ENCODE results near the gene RNASE9.
A peak's percentile ranks its signal among the peaks of the same experiment; 100 is the strongest.
"Not testable (repeated sequence)": the region's sequence is repeated elsewhere in the genome, so short reads cannot be mapped to it uniquely, and the experiment has no call there.

RNASE9 gene

DNA sequence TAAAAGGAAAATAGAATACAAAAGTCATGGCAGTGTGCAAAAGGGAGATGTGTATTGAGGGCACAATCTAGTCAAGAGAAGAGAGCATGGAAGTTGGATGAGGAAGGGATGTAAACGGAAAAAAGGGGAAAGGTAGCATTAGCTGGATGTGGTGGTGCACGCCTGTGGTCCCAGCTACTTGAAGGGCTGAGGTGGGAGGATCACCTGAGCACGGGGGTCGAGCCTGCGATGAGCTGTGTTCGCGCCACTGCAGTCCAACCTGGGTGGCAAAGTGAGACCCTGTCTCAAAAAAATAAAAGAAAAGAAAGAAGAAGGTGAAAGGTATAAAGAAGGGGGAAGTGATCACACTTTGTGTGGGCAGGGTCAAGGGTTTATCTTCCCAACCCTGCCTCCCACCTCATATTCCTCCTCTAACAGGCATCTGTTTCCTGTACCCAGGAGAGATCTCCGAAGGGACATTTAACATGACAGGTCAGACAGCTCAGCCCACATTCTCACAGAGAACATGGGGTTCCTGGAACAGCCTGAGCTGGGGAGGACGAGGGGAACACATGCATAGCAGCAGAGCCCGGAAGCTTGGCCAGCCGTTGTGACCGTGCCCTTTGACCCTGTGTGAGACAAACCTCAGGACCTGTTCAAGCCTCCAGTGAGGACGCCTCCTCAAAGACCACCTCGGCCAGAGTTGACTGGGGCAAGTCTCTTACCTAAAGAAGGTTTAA, 18.1 kb upstream of the RNASE9 start:
- Histone ChIP-seq H3K4me3 (ENCODE audit: low read depth, low read length) (no peak overlapping the region), H3K36me3 (ENCODE audit: control insufficient read depth in 2 of 2, insufficient read depth in 1 of 2, low read length in 2 of 2) (no peaks in the 10 kb centered on the region), H3K9me3 (ENCODE audit: control insufficient read depth, insufficient read depth, low read depth, low read length) (no peaks in the 10 kb centered on the region), H3K27ac (ENCODE audit: extremely low read depth, low read depth, low read length) (no peak overlapping the region), H3K4me1 (ENCODE audit: control insufficient read depth, insufficient read depth, low read length) (no peaks in the 10 kb centered on the region)
- CTCF ChIA-PET = no interaction called here
- POLR2A ChIA-PET = no interaction called here
- no peak for TF ChIP-seq ZNF785 (tag by site-specific recombination; IDR thresholded peaks at IDR 0.05)
- TF ChIP-seq, protein P1, sequence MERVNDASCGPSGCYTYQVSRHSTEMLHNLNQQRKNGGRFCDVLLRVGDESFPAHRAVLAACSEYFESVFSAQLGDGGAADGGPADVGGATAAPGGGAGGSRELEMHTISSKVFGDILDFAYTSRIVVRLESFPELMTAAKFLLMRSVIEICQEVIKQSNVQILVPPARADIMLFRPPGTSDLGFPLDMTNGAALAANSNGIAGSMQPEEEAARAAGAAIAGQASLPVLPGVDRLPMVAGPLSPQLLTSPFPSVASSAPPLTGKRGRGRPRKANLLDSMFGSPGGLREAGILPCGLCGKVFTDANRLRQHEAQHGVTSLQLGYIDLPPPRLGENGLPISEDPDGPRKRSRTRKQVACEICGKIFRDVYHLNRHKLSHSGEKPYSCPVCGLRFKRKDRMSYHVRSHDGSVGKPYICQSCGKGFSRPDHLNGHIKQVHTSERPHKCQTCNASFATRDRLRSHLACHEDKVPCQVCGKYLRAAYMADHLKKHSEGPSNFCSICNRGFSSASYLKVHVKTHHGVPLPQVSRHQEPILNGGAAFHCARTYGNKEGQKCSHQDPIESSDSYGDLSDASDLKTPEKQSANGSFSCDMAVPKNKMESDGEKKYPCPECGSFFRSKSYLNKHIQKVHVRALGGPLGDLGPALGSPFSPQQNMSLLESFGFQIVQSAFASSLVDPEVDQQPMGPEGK (tag by site-specific recombination; IDR thresholded peaks at IDR 0.05) = no peak
- peak; percentile 36; the same call in 1 of the 2 replicates for TF ChIP-seq ZNF341 (tag by site-specific recombination; IDR thresholded peaks at IDR 0.05; ENCODE audit: low read depth)

DNA sequence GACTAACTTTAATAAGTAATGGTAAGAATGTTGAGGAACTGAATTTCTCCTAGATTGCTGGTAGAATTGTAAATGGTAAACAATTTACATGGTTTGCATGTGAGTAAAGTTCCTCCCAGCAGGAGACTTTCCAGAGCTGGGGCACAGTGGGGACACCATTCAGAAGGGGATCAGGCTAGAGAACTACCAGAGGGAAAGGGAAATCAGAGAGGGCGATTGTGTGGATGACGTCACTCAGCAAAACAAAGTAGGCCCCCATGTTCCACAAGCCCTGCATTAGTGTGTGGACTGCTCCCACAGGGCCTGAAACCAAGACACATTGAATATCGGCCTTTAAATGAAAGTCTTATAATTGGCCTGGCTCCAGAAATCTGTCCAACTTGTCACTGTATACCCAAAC, 17.5 kb upstream of the RNASE9 start:
- H3K27ac ChIP-seq (ENCODE audit: extremely low read depth, low read depth, low read length) = no peak overlapping the region
- TF ChIP-seq, protein P2, sequence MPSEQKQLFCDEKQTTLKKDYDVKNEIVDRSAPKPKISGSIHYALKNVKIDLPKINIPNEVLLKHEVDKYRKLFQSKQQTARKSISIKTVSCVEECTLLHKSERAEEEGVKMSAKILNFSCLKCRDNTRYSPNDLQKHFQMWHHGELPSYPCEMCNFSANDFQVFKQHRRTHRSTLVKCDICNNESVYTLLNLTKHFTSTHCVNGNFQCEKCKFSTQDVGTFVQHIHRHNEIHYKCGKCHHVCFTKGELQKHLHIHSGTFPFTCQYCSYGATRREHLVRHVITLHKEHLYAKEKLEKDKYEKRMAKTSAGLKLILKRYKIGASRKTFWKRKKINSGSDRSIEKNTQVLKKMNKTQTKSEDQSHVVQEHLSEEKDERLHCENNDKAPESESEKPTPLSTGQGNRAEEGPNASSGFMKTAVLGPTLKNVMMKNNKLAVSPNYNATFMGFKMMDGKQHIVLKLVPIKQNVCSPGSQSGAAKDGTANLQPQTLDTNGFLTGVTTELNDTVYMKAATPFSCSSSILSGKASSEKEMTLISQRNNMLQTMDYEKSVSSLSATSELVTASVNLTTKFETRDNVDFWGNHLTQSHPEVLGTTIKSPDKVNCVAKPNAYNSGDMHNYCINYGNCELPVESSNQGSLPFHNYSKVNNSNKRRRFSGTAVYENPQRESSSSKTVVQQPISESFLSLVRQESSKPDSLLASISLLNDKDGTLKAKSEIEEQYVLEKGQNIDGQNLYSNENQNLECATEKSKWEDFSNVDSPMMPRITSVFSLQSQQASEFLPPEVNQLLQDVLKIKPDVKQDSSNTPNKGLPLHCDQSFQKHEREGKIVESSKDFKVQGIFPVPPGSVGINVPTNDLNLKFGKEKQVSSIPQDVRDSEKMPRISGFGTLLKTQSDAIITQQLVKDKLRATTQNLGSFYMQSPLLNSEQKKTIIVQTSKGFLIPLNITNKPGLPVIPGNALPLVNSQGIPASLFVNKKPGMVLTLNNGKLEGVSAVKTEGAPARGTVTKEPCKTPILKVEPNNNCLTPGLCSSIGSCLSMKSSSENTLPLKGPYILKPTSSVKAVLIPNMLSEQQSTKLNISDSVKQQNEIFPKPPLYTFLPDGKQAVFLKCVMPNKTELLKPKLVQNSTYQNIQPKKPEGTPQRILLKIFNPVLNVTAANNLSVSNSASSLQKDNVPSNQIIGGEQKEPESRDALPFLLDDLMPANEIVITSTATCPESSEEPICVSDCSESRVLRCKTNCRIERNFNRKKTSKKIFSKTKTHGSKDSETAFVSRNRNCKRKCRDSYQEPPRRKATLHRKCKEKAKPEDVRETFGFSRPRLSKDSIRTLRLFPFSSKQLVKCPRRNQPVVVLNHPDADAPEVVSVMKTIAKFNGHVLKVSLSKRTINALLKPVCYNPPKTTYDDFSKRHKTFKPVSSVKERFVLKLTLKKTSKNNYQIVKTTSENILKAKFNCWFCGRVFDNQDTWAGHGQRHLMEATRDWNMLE (tag by site-specific recombination; conservative IDR thresholded peaks at IDR 0.05; ENCODE audit: low read depth) = no peak
- TF ChIP-seq BCL11A (tag by site-specific recombination; IDR thresholded peaks at IDR 0.05; ENCODE audit: low read depth) = no peak
- TF ChIP-seq ZNF133 (tag by site-specific recombination; IDR thresholded peaks at IDR 0.05) = no peak
- no peak for TF ChIP-seq ZNF423 (tag by site-specific recombination; IDR thresholded peaks at IDR 0.05)
- no peak for TF ChIP-seq ZNF600 (tag by site-specific recombination; IDR thresholded peaks at IDR 0.05)
- no peak for TF ChIP-seq HOXA7 (CRISPR knock-in tag; IDR thresholded peaks at IDR 0.05; ENCODE audit: borderline replicate concordance)
- TF ChIP-seq, protein P3, sequence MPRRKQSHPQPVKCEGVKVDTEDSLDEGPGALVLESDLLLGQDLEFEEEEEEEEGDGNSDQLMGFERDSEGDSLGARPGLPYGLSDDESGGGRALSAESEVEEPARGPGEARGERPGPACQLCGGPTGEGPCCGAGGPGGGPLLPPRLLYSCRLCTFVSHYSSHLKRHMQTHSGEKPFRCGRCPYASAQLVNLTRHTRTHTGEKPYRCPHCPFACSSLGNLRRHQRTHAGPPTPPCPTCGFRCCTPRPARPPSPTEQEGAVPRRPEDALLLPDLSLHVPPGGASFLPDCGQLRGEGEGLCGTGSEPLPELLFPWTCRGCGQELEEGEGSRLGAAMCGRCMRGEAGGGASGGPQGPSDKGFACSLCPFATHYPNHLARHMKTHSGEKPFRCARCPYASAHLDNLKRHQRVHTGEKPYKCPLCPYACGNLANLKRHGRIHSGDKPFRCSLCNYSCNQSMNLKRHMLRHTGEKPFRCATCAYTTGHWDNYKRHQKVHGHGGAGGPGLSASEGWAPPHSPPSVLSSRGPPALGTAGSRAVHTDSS (tag by site-specific recombination; IDR thresholded peaks at IDR 0.05) = no peak
- TF ChIP-seq GLIS1 (tag by site-specific recombination; IDR thresholded peaks at IDR 0.05) = no peak
- no peak for TF ChIP-seq ZFP37 (tag by site-specific recombination; IDR thresholded peaks at IDR 0.05)
- TF ChIP-seq HOXD13 (CRISPR knock-in tag; IDR thresholded peaks at IDR 0.05; ENCODE audit: borderline replicate concordance) = no peak
- TF ChIP-seq ZNF530 (tag by site-specific recombination; IDR thresholded peaks at IDR 0.05; ENCODE audit: low read depth) = no peak
- no peak for TF ChIP-seq ZNF629 (tag by site-specific recombination; IDR thresholded peaks at IDR 0.05)
- TF ChIP-seq GLI4 (tag by site-specific recombination; IDR thresholded peaks at IDR 0.05) = no peak
- TF ChIP-seq SCRT2 (tag by site-specific recombination; IDR thresholded peaks at IDR 0.05) = no peak
- TF ChIP-seq SCRT1 (tag by site-specific recombination; IDR thresholded peaks at IDR 0.05; ENCODE audit: borderline replicate concordance) = no peak
- TF ChIP-seq, protein P4, sequence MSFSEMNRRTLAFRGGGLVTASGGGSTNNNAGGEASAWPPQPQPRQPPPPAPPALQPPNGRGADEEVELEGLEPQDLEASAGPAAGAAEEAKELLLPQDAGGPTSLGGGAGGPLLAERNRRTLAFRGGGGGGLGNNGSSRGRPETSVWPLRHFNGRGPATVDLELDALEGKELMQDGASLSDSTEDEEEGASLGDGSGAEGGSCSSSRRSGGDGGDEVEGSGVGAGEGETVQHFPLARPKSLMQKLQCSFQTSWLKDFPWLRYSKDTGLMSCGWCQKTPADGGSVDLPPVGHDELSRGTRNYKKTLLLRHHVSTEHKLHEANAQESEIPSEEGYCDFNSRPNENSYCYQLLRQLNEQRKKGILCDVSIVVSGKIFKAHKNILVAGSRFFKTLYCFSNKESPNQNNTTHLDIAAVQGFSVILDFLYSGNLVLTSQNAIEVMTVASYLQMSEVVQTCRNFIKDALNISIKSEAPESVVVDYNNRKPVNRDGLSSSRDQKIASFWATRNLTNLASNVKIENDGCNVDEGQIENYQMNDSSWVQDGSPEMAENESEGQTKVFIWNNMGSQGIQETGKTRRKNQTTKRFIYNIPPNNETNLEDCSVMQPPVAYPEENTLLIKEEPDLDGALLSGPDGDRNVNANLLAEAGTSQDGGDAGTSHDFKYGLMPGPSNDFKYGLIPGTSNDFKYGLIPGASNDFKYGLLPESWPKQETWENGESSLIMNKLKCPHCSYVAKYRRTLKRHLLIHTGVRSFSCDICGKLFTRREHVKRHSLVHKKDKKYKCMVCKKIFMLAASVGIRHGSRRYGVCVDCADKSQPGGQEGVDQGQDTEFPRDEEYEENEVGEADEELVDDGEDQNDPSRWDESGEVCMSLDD (tag by site-specific recombination; IDR thresholded peaks at IDR 0.05) = no peak
- H3K4me3 ChIP-seq (ENCODE audit: low read depth, low read length) = no peak overlapping the region
- ChIA-PET CTCF (no interaction called here), POLR2A (no interaction called here)
- no peaks in the 10 kb centered on the region for H3K9me3 ChIP-seq (ENCODE audit: control insufficient read depth, insufficient read depth, low read depth, low read length)
- no peaks in the 10 kb centered on the region for H3K36me3 ChIP-seq (ENCODE audit: control insufficient read depth in 2 of 2, insufficient read depth in 1 of 2, low read length in 2 of 2)
- no peaks in the 10 kb centered on the region for H3K4me1 ChIP-seq (ENCODE audit: control insufficient read depth, insufficient read depth, low read length)

DNA sequence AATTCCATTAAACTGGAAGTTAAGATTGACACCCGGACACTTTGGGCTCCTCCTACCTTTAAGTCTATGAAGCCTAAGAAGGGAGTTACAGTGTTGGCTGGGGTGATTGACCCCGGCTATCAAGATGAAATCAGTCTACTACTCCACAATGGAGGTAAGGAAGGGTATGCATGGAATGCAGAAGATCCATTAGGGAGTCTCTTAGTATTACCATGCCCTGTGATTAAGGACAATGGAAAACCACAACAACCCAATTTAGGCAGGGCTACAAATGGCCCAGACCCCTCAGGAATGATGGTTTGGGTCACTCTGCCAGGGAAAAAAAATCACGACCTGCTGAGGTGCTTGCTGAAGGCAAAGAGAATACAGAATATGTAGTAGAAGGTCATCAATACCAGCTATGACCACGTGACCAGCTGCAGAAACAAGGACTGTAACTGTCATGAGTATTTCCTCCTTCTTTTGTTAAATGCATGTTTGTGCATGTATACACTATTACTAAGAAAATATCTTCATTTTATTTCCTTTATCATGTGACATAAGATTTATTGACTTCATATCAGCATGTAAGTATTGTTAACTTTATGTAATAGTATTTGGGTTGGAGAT, 11.6 kb upstream of the RNASE9 start:
- H3K27ac ChIP-seq (ENCODE audit: extremely low read depth, low read depth, low read length); POLR2A ChIA-PET; H3K4me3 ChIP-seq (ENCODE audit: low read depth, low read length); H3K9me3 ChIP-seq (ENCODE audit: control insufficient read depth, insufficient read depth, low read depth, low read length); H3K4me1 ChIP-seq (ENCODE audit: control insufficient read depth, insufficient read depth, low read length); H3K36me3 ChIP-seq (ENCODE audit: control insufficient read depth in 2 of 2, insufficient read depth in 1 of 2, low read length in 2 of 2): not testable (repeated sequence)
- CTCF ChIA-PET = interaction anchor here (0.9 kb wide), 1 partner anchor 9 kb away, joined by 3 read pairs; no protein-coding TSS in a partner anchor

All from HEK293 (cell line).